Prostate gland (tissue), 2 donors: ENCODE measurements around the gene ERICH6.

Experiments
- POLR2A ChIP-seq: fragments of 450-650 bp; IDR thresholded peaks from one replicate; pipeline ENCODE4 v1.6.1; 2016; ENCODE audit warnings: antibody characterized with exemption, mild to moderate bottlenecking
- POLR2AphosphoS5 ChIP-seq: sonication (generic); formaldehyde crosslinking; IDR thresholded peaks from one replicate; pipeline ENCODE4 v1.6.1; 2017; ENCODE audit warnings: antibody characterized with exemption
- TF ChIP-seq, protein P1 (sequence below), 4 experiments: fragments of 200-600 bp in 2 of 4; fragments of 450-650 bp in 2 of 4; sonication (generic) in 2 of 4; IDR thresholded peaks; 1 replicate in 3 of 4; 2 replicates in 1 of 4; pipeline ENCODE4 v1.5.1; 2016 to 2019; ENCODE audit warnings: antibody characterized with exemption in 4 of 4, mild to moderate bottlenecking in 2 of 4, moderate library complexity in 2 of 4

DNA sequence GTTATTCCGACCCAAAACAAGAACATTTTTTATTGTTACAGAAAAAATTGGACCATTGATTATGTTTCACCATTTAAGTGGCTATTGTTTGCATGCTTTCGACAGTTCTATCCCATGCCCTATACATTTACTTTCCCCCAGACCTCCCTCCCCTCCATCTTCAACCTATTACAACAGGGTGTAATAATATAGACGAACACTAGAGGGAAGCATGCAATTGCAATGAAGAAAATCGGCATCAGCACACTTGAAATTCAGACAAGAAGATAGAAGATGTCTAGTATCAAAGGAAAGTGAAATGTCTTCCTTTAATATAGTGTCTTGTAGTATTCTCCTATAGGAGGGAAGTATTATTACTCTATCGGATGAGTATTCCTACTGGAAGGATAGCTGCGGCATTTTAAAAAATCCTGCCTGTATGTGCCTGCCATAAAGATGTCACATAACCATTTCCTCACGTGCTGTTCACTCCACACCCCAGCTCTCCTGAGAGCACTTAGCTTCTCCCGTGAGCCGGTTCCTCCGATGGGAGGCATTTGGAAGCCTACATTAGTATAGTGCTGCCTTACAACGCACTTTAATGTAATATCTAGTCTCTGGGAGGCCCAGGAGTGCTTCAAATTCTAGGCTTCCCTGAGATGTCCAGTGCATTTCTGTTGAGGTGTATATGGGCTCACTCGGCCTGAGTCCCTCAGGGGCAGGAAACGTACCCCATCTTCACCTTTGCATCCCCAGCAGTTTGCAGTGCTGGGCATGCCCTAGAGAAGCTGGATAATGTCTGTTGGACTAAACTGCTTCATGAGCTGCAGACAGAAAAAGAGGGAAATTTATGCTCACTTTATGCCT lies 17.8 kb upstream of the ERICH6 start:
- TF ChIP-seq, protein P1, sequence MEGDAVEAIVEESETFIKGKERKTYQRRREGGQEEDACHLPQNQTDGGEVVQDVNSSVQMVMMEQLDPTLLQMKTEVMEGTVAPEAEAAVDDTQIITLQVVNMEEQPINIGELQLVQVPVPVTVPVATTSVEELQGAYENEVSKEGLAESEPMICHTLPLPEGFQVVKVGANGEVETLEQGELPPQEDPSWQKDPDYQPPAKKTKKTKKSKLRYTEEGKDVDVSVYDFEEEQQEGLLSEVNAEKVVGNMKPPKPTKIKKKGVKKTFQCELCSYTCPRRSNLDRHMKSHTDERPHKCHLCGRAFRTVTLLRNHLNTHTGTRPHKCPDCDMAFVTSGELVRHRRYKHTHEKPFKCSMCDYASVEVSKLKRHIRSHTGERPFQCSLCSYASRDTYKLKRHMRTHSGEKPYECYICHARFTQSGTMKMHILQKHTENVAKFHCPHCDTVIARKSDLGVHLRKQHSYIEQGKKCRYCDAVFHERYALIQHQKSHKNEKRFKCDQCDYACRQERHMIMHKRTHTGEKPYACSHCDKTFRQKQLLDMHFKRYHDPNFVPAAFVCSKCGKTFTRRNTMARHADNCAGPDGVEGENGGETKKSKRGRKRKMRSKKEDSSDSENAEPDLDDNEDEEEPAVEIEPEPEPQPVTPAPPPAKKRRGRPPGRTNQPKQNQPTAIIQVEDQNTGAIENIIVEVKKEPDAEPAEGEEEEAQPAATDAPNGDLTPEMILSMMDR (IDR thresholded peaks at IDR 0.05) = peak; percentile 64 to 91 (median 86)
- TF ChIP-seq POLR2AphosphoS5 (peak; percentile 51), POLR2A (no peak)
